HG03571 (cell line): Measurements from ENCODE around the gene TOP2A.

Source experiments
- ATAC-seq: cut with Tn5 transposase; IDR thresholded peaks from one replicate; pipeline ENCODE4 v1.9.1; 2021; ENCODE audit not compliant: unreplicated experiment

Gene TOP2A

GRCh38 chr17:40361063-40361924 lies 56.4 kb downstream of the TOP2A start:
- no peak for ATAC-seq

GRCh38 chr17:40360091-40360490 lies 57.6 kb downstream of the TOP2A start:
- no peak for ATAC-seq

GRCh38 chr17:40358323-40359038 lies 59.2 kb downstream of the TOP2A start:
- ATAC-seq: no peak

GRCh38 chr17:40356990-40357881 lies 60.5 kb downstream of the TOP2A start:
- ATAC-seq: no peak

- no peak for ATAC-seq
Observed at GRCh38 chr17:40355804-40356758, 61.6 kb downstream of the TOP2A start.

GRCh38 chr17:40355123-40355803 lies 62.4 kb downstream of the TOP2A start:
- no peak for ATAC-seq

- ATAC-seq: no peak
Observed at GRCh38 chr17:40354221-40355122, 63.2 kb downstream of the TOP2A start.

- no peak for ATAC-seq
Observed at GRCh38 chr17:40352779-40353394, 64.8 kb downstream of the TOP2A start.

GRCh38 chr17:40352237-40352778 lies 65.4 kb downstream of the TOP2A start:
- no peak for ATAC-seq

GRCh38 chr17:40351359-40352236 lies 66.1 kb downstream of the TOP2A start:
- no peak for ATAC-seq

- no peak for ATAC-seq
Observed at GRCh38 chr17:40350689-40351358, 66.9 kb downstream of the TOP2A start.

- no peak for ATAC-seq
Observed at GRCh38 chr17:40349895-40350688, 67.6 kb downstream of the TOP2A start.

- ATAC-seq: no peak
Observed at GRCh38 chr17:40349477-40349894, 68.2 kb downstream of the TOP2A start.

- ATAC-seq: no peak
Observed at GRCh38 chr17:40348562-40349476, 68.9 kb downstream of the TOP2A start.
